Measurements from ENCODE around the gene FRK. TPM values are rescaled to one million over a fixed set of nuclear protein-coding genes. Genes with fewer than 3 reads are reported as not detected.
"Not testable (repeated sequence)": the region's sequence is repeated elsewhere in the genome, so short reads cannot be mapped to it uniquely, and the experiment has no call there.

FRK gene
- polyA plus RNA-seq, 3 donors from 2014 or later, result not detected

GRCh38 chr6:116002756-116003155 lies 57.9 kb downstream of the FRK start:
- DNase-seq, result no peak
- peaks cover 0 to 3% (median 0%) of the 10 kb centered on the region in 6 donors for H3K9me3 Mint-ChIP-seq

DNA sequence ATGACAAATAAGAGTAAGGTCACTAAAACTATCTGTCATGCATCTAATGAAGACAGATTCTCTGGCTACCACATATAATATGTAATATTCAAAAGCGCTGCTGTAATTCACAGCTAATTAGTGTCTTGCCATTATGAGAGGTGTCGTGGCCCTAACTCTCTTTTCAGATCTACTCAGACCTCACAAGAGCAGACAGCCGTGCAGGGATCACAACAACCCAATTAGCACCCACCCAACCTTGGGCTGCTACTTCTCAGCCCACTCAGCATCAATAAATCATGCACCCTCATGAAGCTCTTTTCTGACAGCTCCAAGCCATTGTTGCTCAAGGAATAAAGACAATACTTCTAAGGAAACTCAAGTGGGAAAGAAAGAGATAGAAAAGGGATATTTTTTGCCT lies 61.5 kb downstream of the FRK start:
- Mint-ChIP-seq H3K27ac (no peak overlapping the region), H3K36me3 (no peaks in the 10 kb centered on the region), H3K4me1 (no peaks in the 10 kb centered on the region), H3K4me3 (no peak overlapping the region), H3K9me3 (peaks cover 0 to 5% (median 0%) of the 10 kb centered on the region in 6 donors), H3K27me3 (ENCODE audit: low read depth in 3 of 3) (peaks cover 0 to 2% (median 0%) of the 10 kb centered on the region in 3 donors)
- no peak for DNase-seq

More at GRCh38 chr6:116002756-116003155, 57.9 kb downstream of the FRK start:
- Mint-ChIP-seq H3K4me1 (no peaks in the 10 kb centered on the region), H3K4me3 (no peak overlapping the region), H3K36me3 (no peaks in the 10 kb centered on the region), H3K27ac (no peak overlapping the region), H3K27me3 (ENCODE audit: low read depth in 3 of 3) (peaks cover 0 to 2% (median 0%) of the 10 kb centered on the region in 3 donors)

- Mint-ChIP-seq H3K27ac (no peak overlapping the region), H3K4me1 (no peaks in the 10 kb centered on the region), H3K4me3 (no peak overlapping the region), H3K27me3 (ENCODE audit: low read depth in 3 of 3) (peaks cover 0 to 2% (median 0%) of the 10 kb centered on the region in 3 donors), H3K9me3 (peaks cover 0 to 6% (median 0%) of the 10 kb centered on the region in 6 donors), H3K36me3 (no peaks in the 10 kb centered on the region)
- no peak for DNase-seq
Observed at GRCh38 chr6:115997990-115998585, 62.6 kb downstream of the FRK start.

DNA sequence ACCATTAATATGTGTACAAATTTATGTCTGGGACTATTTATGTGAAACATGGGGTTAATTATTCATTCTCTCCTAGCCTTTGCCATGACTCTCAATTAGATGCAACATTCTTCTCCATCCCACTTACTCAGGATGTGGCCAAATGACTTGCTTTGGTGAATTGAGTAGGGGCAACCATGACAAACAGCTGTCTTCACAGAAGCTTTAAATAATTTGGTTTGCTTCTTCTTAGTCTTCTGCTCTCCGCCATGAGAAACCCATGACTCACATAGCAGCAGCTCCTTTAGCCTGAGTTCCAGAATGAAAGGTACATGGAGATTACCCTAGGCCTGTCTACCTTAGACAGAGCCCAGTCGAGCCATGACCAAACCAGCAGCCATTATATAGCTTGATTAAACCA lies 74.7 kb downstream of the FRK start:
- Mint-ChIP-seq H3K4me1 (no peaks in the 10 kb centered on the region), H3K9me3 (peaks cover 0 to 4% (median 1%) of the 10 kb centered on the region in 6 donors), H3K27me3 (ENCODE audit: low read depth in 3 of 3) (peaks cover 0 to 3% (median 2%) of the 10 kb centered on the region in 3 donors), H3K27ac (no peak overlapping the region), H3K4me3 (no peak overlapping the region), H3K36me3 (no peaks in the 10 kb centered on the region)
- DNase-seq, result no peak

- H3K9me3 Mint-ChIP-seq, result no peaks in the 10 kb centered on the region
- no peak overlapping the region for H3K4me3 Mint-ChIP-seq
- H3K36me3 Mint-ChIP-seq, result no peaks in the 10 kb centered on the region
- no peak overlapping the region for H3K27ac Mint-ChIP-seq
- no peaks in the 10 kb centered on the region for H3K4me1 Mint-ChIP-seq
- no peak for DNase-seq
- H3K27me3 Mint-ChIP-seq (ENCODE audit: low read depth in 3 of 3), result peaks cover 0 to 2% (median 1%) of the 10 kb centered on the region in 3 donors
Observed at GRCh38 chr6:115984809-115985208, 75.9 kb downstream of the FRK start.

DNA sequence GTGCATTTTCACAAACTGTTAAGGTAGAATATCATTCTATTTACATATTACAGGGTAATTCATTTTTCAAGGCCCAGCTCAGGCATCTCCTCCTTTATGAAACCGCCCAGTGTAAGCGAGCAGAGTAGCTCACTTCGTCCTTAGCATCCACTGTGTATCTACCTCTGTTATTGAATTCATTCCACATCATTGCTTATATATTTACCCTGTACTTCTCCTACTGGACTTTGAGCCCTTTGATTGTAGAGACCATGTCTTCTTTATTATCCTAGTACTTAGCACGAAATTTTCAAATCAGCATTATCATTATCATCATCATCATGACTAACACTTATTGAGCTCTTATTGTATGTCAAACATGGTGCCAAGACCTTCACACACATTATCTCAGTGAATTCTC lies 76.7 kb downstream of the FRK start:
- H3K9me3 Mint-ChIP-seq, result no peaks in the 10 kb centered on the region
- no peak overlapping the region for H3K4me3 Mint-ChIP-seq
- H3K36me3 Mint-ChIP-seq, result no peaks in the 10 kb centered on the region
- no peak for DNase-seq
- no peaks in the 10 kb centered on the region for H3K4me1 Mint-ChIP-seq
- H3K27ac Mint-ChIP-seq, result no peak overlapping the region
- H3K27me3 Mint-ChIP-seq (ENCODE audit: low read depth in 3 of 3), result peaks cover 0 to 2% (median 1%) of the 10 kb centered on the region in 3 donors

- Mint-ChIP-seq H3K4me1 (no peaks in the 10 kb centered on the region), H3K27ac (no peak overlapping the region), H3K27me3 (ENCODE audit: low read depth in 3 of 3) (peaks cover 0 to 2% (median 1%) of the 10 kb centered on the region in 3 donors), H3K36me3 (no peaks in the 10 kb centered on the region), H3K4me3 (no peak overlapping the region), H3K9me3 (no peaks in the 10 kb centered on the region)
- no peak for DNase-seq
Observed at GRCh38 chr6:115982453-115982852, 78.2 kb downstream of the FRK start.

DNA sequence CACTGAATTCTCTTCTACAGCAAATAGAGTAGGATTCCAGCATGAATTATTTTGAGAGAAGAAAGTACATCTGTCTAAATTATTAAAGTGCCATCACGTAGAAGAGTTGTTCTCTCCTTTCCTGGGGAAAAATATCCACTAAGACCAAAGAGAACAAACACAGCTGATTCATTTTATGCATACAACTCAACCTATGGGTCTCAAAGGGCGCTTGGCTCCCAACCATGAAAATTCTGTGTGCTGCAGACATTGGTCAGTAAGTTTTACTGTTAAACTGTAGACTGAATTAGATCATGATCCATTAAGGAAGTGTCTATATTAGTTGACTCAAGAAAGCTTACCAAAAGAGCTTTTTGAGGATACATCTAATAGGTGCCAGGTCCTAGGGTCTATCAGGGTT lies 83.5 kb downstream of the FRK start:
- H3K27ac Mint-ChIP-seq, result no peak overlapping the region
- no peak overlapping the region for H3K4me3 Mint-ChIP-seq

GRCh38 chr6:115976321-115976870 lies 84.3 kb downstream of the FRK start:
- peaks cover 0 to 4% (median 0%) of the 10 kb centered on the region in 6 donors for H3K9me3 Mint-ChIP-seq
- no peak for DNase-seq
- no peak overlapping the region for H3K4me3 Mint-ChIP-seq
- no peak overlapping the region for H3K27ac Mint-ChIP-seq
- H3K4me1 Mint-ChIP-seq, result no peaks in the 10 kb centered on the region
- peaks cover 0 to 3% (median 0%) of the 10 kb centered on the region in 3 donors for H3K27me3 Mint-ChIP-seq (ENCODE audit: low read depth in 3 of 3)
- H3K36me3 Mint-ChIP-seq, result no peaks in the 10 kb centered on the region

More for the DNA sequence above, 83.5 kb downstream of the FRK start:
- no peak for DNase-seq
- peaks cover 0 to 4% (median 0%) of the 10 kb centered on the region in 6 donors for H3K9me3 Mint-ChIP-seq
- no peaks in the 10 kb centered on the region for H3K36me3 Mint-ChIP-seq
- peaks cover 0 to 3% (median 0%) of the 10 kb centered on the region in 3 donors for H3K27me3 Mint-ChIP-seq (ENCODE audit: low read depth in 3 of 3)
- no peaks in the 10 kb centered on the region for H3K4me1 Mint-ChIP-seq

GRCh38 chr6:115972679-115973078 lies 88.0 kb downstream of the FRK start:
- H3K9me3 Mint-ChIP-seq, result peaks cover 0 to 6% (median 0%) of the 10 kb centered on the region in 6 donors
- no peaks in the 10 kb centered on the region for H3K36me3 Mint-ChIP-seq
- no peak overlapping the region for H3K4me3 Mint-ChIP-seq
- DNase-seq, result no peak
- no peaks in the 10 kb centered on the region for H3K4me1 Mint-ChIP-seq
- peaks cover 0 to 3% (median 2%) of the 10 kb centered on the region in 3 donors for H3K27me3 Mint-ChIP-seq (ENCODE audit: low read depth in 3 of 3)
- H3K27ac Mint-ChIP-seq, result no peak overlapping the region

- Mint-ChIP-seq H3K27ac (no peak overlapping the region), H3K9me3 (peaks cover 0 to 6% (median 0%) of the 10 kb centered on the region in 6 donors), H3K36me3 (no peaks in the 10 kb centered on the region), H3K4me3 (no peak overlapping the region), H3K27me3 (ENCODE audit: low read depth in 3 of 3) (peaks cover 0 to 3% (median 2%) of the 10 kb centered on the region in 3 donors), H3K4me1 (no peaks in the 10 kb centered on the region)
- DNase-seq, result no peak
Observed at GRCh38 chr6:115971785-115972184, 88.9 kb downstream of the FRK start.

GRCh38 chr6:115969930-115970273 lies 90.8 kb downstream of the FRK start:
- Mint-ChIP-seq H3K9me3 (peaks cover 0 to 6% (median 0%) of the 10 kb centered on the region in 6 donors), H3K36me3 (no peaks in the 10 kb centered on the region), H3K27ac (no peak overlapping the region), H3K4me3 (no peak overlapping the region), H3K4me1 (no peaks in the 10 kb centered on the region), H3K27me3 (ENCODE audit: low read depth in 3 of 3) (peaks cover 0 to 3% (median 2%) of the 10 kb centered on the region in 3 donors)
- no peak for DNase-seq

DNA sequence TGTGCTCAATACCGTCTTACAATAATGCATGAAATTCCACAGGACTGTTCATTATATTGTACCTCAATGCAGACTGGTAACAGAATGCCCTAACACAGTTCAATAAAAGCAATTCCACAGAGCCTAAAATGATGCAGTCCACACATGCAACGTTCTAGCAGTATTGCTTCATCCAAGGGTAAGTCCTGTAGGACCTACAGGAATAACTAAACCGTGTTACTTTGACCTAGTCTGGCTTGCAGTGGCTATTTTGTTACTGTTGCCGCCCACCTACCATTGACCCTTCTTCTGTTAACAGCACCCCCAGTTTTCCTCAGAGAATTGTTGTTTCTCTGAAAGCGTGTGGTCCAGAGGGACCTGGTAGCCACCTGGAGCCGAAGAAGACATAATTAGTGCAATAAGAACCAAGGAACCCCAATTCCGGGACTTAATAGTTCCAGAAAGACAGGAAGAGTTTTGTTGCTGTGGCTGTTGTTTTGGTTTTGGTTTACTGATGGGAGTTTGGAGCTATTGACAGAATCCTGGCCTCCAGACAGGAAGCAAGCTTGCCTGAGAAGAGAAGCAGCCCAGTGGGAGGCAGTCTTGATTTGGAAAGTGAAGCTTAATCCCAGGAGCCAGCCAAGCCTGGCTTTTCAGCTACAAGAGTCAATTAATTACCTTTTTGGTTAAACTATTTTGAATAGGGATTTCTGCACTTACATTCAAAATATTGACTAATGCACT lies 91.3 kb downstream of the FRK start:
- no peak overlapping the region for H3K4me3 Mint-ChIP-seq
- DNase-seq, result no peak
- peaks cover 0 to 3% (median 2%) of the 10 kb centered on the region in 3 donors for H3K27me3 Mint-ChIP-seq (ENCODE audit: low read depth in 3 of 3)
- H3K27ac Mint-ChIP-seq, result no peak overlapping the region
- no peaks in the 10 kb centered on the region for H3K36me3 Mint-ChIP-seq
- H3K9me3 Mint-ChIP-seq, result peaks cover 0 to 6% (median 0%) of the 10 kb centered on the region in 6 donors
- no peaks in the 10 kb centered on the region for H3K4me1 Mint-ChIP-seq

DNA sequence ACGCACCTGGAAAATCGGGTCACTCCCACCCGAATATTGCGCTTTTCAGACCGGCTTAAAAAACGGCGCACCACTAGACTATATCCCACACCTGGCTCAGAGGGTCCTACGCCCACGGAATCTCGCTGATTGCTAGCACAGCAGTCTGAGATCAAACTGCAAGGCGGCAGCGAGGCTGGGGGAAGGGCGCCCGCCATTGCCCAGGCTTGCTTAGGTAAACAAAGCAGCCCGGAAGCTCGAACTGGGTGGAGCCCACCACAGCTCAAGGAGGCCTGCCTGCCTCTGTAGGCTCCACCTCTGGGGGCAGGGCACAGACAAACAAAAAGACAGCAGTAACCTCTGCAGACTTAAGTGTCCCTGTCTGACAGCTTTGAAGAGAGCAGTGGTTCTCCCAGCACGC lies 100.4 kb downstream of the FRK start:
- H3K36me3 Mint-ChIP-seq; H3K4me1 Mint-ChIP-seq; H3K27me3 Mint-ChIP-seq (ENCODE audit: low read depth in 3 of 3); H3K4me3 Mint-ChIP-seq; H3K9me3 Mint-ChIP-seq; H3K27ac Mint-ChIP-seq; DNase-seq: not testable (repeated sequence)
